AG09309 (cell line): ENCODE data around the gene KRCC1.
"Not testable (repeated sequence)": the region's sequence is repeated elsewhere in the genome, so short reads cannot be mapped to it uniquely, and the experiment has no call there.

Source experiments
- DNase-seq: peaks from one replicate; pipeline ENCODE4 v3.0.0-alpha.2; 2010; ENCODE audit warnings: low read depth
- H3K4me3 ChIP-seq: 2 replicates; pipeline ENCODE4 v1.5.1; 2011; ENCODE audit warnings: mild to moderate bottlenecking, low read depth, low read length, moderate library complexity; ENCODE audit not compliant: control insufficient read depth

The KRCC1 gene

GRCh38 chr2:87981182-87981581 lies 74.4 kb downstream of the KRCC1 start:
- not testable (repeated sequence) for H3K4me3 ChIP-seq, DNase-seq
